GM19468 (cell line): ENCODE results near the gene GARS1.

Experiments used
- ATAC-seq: cut with Tn5 transposase; IDR thresholded peaks from one replicate; pipeline ENCODE4 v1.9.1; 2021; ENCODE audit warnings: mild to moderate bottlenecking, moderate library complexity, moderate number of reproducible peaks; ENCODE audit not compliant: unreplicated experiment; ENCODE audit errors: extremely low read depth

Gene GARS1

GRCh38 chr7:30652698-30653641 is 58.3 kb downstream of the GARS1 start:
- no peak for ATAC-seq

GRCh38 chr7:30654296-30655090 is 59.8 kb downstream of the GARS1 start:
- no peak for ATAC-seq

- ATAC-seq, result no peak
Observed at GRCh38 chr7:30655096-30655970, 60.7 kb downstream of the GARS1 start.

GRCh38 chr7:30656006-30656957 is 61.6 kb downstream of the GARS1 start:
- ATAC-seq, result no peak

GRCh38 chr7:30657131-30657530 is 62.5 kb downstream of the GARS1 start:
- ATAC-seq, result no peak

DNA sequence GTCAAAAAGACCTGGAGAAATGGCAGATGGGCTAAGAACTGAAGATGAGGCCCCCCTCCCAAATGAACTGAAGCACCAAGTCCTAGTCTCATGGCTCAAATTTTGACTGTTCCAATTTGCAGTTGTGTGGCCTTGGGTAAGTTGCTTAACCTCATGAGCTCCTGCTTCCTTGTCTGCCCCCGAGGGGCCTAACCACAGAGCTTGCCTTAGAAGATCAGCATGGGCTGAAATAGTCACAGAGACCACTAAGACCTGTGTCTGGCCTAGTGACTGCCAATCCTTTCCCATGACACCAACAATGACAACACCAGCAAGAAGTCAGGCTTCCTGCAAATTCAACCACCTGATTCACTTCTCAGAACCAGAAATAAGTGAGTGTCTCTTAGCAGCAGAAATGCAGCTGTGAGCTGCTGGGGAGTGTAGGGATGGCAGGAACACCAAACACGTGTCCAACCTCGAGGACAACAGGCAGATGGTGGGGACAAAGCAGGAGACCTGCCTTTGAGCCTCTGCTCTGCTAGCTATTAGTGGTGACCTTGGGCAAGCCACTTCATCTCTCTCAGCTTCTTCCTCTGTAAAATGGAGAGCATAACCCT is 63.9 kb downstream of the GARS1 start:
- no peak for ATAC-seq

- ATAC-seq, result no peak
Observed at GRCh38 chr7:30659312-30659711, 64.6 kb downstream of the GARS1 start.

- ATAC-seq, result no peak
Observed at GRCh38 chr7:30660331-30661255, 65.9 kb downstream of the GARS1 start.

- no peak for ATAC-seq
Observed at GRCh38 chr7:30661926-30662325, 67.2 kb downstream of the GARS1 start.

GRCh38 chr7:30662431-30662939 is 67.8 kb downstream of the GARS1 start:
- ATAC-seq, result no peak

DNA sequence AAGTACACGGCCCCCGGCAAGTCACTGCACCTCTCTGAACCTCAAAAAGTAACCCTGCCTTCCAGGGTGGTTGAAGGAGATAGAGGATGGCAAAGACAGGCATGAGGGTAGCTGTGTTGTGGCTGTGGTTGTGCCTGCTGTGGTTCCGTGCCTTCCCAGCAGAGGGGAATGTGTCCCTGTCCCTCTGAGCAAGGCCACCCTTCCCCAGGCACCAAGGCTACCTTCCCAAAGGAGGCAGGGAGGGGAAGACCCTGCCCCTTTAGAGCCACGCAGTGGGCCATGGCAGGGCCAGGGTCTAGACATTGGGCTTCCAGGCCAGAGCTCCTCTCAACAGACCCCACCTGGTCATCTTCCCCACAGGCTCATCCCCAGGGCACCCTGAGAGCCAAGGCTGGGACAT is 68.7 kb downstream of the GARS1 start:
- no peak for ATAC-seq

GRCh38 chr7:30664184-30664885 is 69.7 kb downstream of the GARS1 start:
- no peak for ATAC-seq

DNA sequence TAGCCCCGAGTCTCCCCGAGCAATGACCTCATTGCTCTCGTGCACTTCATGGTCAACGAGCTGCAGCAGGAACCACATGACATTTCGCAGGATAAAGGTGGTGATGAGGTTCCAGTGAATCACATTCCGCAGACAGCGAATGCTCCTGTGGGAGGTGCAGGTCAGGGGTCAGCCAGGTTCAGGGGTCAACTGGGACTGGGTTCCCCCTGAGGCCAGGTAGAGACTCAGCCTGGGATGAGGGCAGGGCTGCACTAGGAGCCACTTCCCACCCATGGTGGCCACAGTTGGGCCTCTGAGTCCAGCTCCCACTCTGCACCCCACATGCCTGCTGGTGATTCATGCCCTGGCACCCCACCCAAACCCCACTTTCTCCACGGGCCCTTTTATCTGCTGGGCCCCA is 70.4 kb downstream of the GARS1 start:
- no peak for ATAC-seq

DNA sequence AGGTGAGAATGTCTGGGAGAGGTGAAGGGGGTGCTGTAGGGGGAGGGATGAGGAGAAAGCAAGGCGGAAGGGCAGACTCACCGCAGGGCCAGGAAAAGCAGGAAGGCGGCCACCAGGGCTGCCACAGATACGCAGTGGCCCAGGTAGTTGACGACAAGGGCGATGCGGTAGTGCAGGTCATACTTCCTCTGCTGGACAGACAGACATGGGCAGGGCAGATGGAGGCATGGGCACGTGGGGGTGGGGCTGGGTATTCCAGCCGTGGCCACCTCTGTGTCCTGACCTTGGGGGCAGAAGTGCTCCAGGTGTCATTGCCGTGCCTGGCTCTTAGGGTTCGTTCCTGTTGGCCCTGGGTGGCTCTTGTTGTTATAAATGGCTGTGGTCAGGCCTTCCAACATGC is 70.8 kb downstream of the GARS1 start:
- ATAC-seq, result no peak

DNA sequence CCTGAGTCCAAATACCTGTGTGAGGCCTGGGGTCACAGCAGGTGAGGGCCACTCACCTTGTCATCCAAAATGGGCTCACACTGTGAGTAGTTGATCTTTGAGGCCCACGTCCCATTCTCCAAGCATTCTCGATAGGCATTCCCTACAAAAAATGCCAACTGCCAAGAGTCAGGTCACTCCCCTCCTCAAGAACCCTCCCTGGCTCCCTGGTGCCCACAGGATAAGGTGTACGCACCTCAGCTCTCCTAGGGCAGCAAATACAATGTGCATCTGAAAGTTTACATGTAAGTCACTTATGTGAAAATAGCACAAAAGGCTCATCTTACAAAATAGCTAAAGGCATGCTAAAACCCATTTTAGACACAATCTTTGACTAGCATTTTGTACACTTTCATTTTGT is 72.5 kb downstream of the GARS1 start:
- ATAC-seq, result no peak

DNA sequence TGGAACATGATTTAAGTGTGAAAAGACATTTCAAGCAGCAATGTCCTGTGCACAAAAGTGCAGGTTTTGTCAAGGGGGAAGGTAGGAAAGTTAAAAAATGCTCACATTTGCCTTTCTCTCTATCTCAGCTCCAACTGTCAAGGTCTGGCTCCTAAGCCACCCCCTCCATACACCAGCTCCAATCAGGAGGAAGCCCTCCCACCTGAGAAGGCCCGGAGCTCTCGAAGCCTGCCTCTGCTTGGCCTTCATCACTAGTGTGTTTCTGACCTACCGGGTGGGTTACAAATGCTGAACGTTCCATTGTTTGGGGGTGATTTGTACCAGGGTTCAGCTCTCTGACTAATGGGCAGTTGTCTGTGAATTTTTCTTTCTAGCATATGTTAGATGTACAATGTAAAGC is 73.4 kb downstream of the GARS1 start:
- no peak for ATAC-seq
